ENCODE measurements around the gene EI24. TPM values are rescaled to one million over a fixed set of nuclear protein-coding genes. Genes with fewer than 3 reads are reported as not detected.

Gene EI24
- total RNA-seq, 1 experiment from 2014 or later = 151 TPM

DNA sequence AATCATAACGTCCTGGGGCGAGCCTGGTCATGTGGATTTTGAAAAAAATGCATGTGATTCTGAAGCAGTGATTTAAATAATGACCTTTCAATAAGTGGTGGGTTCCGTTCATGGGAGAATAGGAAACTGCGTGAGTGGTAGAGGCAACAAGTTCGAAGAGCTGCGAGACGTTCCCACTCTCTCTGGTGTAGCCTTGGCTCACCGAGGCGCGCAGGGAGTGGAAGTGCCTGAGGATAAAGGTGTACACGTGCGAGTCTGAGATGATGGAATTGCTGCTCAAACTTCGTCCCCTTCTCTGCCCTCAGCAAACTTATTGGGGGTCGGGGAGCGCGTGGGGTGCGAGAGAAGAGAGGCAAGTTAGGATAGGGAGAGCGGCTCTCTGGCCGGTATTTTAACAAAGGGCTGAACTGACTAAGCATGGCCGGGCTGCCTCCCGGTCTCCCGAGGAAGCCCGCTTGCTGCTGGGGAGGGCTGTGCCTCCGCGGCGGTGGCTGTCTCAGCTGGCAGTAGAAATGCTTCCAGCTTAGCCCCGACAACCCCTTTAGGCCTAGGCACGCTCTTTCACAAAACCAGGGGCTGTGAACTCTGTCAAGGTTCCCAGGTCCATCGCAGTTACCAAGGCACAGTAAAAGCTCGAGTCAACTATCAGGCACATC lies 22.5 kb downstream of the EI24 start:
- Mint-ChIP-seq H3K4me3 (peak overlapping the region; percentile 99 to 100), H3K36me3 (ENCODE audit: insufficient read depth in 1 of 3, low read depth in 3 of 3) (peaks cover 2 to 13% (median 8%) of the 10 kb centered on the region in 3 experiments; a peak in 6 of 7 replicates), H3K4me1 (peaks cover 12 to 21% of the 10 kb centered on the region in 2 experiments), H3K9me3 (no peaks in the 10 kb centered on the region; a peak in 1 of 5 replicates), H3K27me3 (ENCODE audit: low read depth) (no peaks in the 10 kb centered on the region), H3K27ac (peak overlapping the region; percentile 27 to 98 (median 96))
- Histone ChIP-seq H2AFZ (ENCODE audit: low read length) (no peak overlapping the region), H3K27ac (ENCODE audit: insufficient read length, low read depth, low read length) (peak overlapping the region; percentile 28), H2BK12ac (ENCODE audit: insufficient read length, low read depth, low read length) (no peak overlapping the region), H3K14ac (ENCODE audit: insufficient read depth, low read length) (peak overlapping the region; percentile 80), H2BK5ac (ENCODE audit: insufficient read length, low read length) (no peak overlapping the region), H3K18ac (ENCODE audit: insufficient read length, low read depth, low read length) (peak overlapping the region; percentile 81), H3K9me3 (ENCODE audit: control insufficient read depth, low read depth, low read length) (no peaks in the 10 kb centered on the region), H4K8ac (replicated peaks; ENCODE audit: insufficient read length, low read depth, low read length) (no peak overlapping the region), H4K5ac (ENCODE audit: insufficient read length, low read depth, low read length) (peak overlapping the region; percentile 69), H3K4ac (ENCODE audit: low read depth, low read length) (no peak overlapping the region), H3K56ac (ENCODE audit: insufficient read length, low read depth, low read length) (no peak overlapping the region), H3K23ac (ENCODE audit: insufficient read length, low read depth, low read length) (no peak overlapping the region), H3K23me2 (ENCODE audit: insufficient read length, low read depth, low read length, poor library complexity, severe bottlenecking) (peaks cover 4% of the 10 kb centered on the region), H2BK15ac (ENCODE audit: low read depth, low read length) (no peak overlapping the region), H2AK5ac (ENCODE audit: insufficient read length, low read length) (no peak overlapping the region), H3K27me3 (ENCODE audit: insufficient read depth, low read length) (no peaks in the 10 kb centered on the region), H3K79me2 (ENCODE audit: insufficient read depth, low read length) (peaks cover 15% of the 10 kb centered on the region; the same call in 1 of the 2 replicates), H3K4me2 (ENCODE audit: insufficient read depth, insufficient read length, low read length) (peak overlapping the region; percentile 84), H4K20me1 (ENCODE audit: control insufficient read depth, insufficient read depth, insufficient read length) (no peaks in the 10 kb centered on the region), H3K4me1 (ENCODE audit: insufficient read depth, low read length) (no peaks in the 10 kb centered on the region), H2BK120ac (ENCODE audit: low read depth, low read length, poor library complexity, severe bottlenecking) (no peak overlapping the region), H3K9ac (ENCODE audit: extremely low read depth, insufficient read length, low read length) (peak overlapping the region; percentile 90), H4K91ac (ENCODE audit: insufficient read length, low read depth, low read length) (no peak overlapping the region), H3T11ph (ENCODE audit: low read length) (no peak overlapping the region), H2BK20ac (ENCODE audit: low read depth, low read length, poor library complexity, severe bottlenecking) (no peak overlapping the region), H3K79me1 (ENCODE audit: insufficient read depth, low read depth, low read length, poor library complexity, severe bottlenecking) (no peaks in the 10 kb centered on the region)
- peak; percentile 41 for DNase-seq
- WGBS (ENCODE audit: extremely low coverage, insufficient read length, low lambda C conversion rate) = no CpG with 5 or more reads among the region's 30 CpGs
- TF ChIP-seq, protein P1, sequence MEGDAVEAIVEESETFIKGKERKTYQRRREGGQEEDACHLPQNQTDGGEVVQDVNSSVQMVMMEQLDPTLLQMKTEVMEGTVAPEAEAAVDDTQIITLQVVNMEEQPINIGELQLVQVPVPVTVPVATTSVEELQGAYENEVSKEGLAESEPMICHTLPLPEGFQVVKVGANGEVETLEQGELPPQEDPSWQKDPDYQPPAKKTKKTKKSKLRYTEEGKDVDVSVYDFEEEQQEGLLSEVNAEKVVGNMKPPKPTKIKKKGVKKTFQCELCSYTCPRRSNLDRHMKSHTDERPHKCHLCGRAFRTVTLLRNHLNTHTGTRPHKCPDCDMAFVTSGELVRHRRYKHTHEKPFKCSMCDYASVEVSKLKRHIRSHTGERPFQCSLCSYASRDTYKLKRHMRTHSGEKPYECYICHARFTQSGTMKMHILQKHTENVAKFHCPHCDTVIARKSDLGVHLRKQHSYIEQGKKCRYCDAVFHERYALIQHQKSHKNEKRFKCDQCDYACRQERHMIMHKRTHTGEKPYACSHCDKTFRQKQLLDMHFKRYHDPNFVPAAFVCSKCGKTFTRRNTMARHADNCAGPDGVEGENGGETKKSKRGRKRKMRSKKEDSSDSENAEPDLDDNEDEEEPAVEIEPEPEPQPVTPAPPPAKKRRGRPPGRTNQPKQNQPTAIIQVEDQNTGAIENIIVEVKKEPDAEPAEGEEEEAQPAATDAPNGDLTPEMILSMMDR (conservative IDR thresholded peaks at IDR 0.05) = no peak

All from H9 (cell line).